HCT116 (cell line): ENCODE results near the gene BCDIN3D. TPM values are rescaled to one million over a fixed set of nuclear protein-coding genes. Genes with fewer than 3 reads are reported as not detected.

Experiments
- ATAC-seq: fragments of 200-7000 bp; cut with Tn5 transposase; 2 replicates; pipeline ENCODE4 v1.9.1; 2020; ENCODE audit warnings: mild to moderate bottlenecking, moderate library complexity
- BruUV-seq: library from RNA; stranded (reverse); fragments of 400-500 nt; replicated peaks from 2 replicates; lab custom pipeline; 2021; lab: Mats Ljungman, UMichigan
- CTCF ChIA-PET: fragments of 300-600 bp; sonication (Branson Sonifier 250); formaldehyde crosslinking; loops from one replicate; lab custom pipeline; 2021; ENCODE audit warnings: antibody characterized with exemption; lab: Charles Lee
- POLR2A ChIA-PET: fragments of 300-600, 350-600 bp; sonication (Branson Sonifier 250); formaldehyde crosslinking; loops from one replicate; lab custom pipeline; 2021; ENCODE audit warnings: antibody characterized with exemption; lab: Charles Lee
- RAD21 ChIA-PET, 2 experiments: fragments of 300-600 bp; sonication (Branson Sonifier 250); formaldehyde crosslinking; loops; one replicate each; lab custom pipeline; 2023; ENCODE audit warnings: low total read pairs in 2 of 2; ENCODE audit not compliant: uncharacterized antibody in 2 of 2, unreplicated experiment in 2 of 2, low non-redundant PET in 1 of 2; lab: Charles Lee
- DNase-seq: peaks from one replicate; pipeline ENCODE4 v3.0.0-alpha.2; 2010; ENCODE audit warnings: low read depth, low spot score
- H2AFZ ChIP-seq: fragments of 200-600 bp; shearing (Covaris generic), sonication (generic); 2 replicates; pipeline ENCODE4 v1.6.1; 2017; ENCODE audit warnings: low read depth, mixed run types, mixed read lengths, antibody characterized with exemption, low read length; ENCODE audit not compliant: poor library complexity, severe bottlenecking
- H3K27ac ChIP-seq: 2 replicates; pipeline ENCODE4 v1.5.1; 2012; ENCODE audit warnings: low read depth, low read length
- H3K27me3 ChIP-seq: fragments of 200-600 bp; sonication (generic); 2 replicates; pipeline ENCODE4 v1.6.1; 2016; ENCODE audit warnings: mixed run types, low read length, mixed read lengths; ENCODE audit not compliant: insufficient read depth
- H3K36me3 ChIP-seq, 2 experiments: fragments of 200-500 bp in 1 of 2; fragments of 200-600 bp in 1 of 2; sonication (Bioruptor generic) in 1 of 2; sonication (generic) in 1 of 2; 2 replicates each; pipeline versions ENCODE4 v1.5.1 to v1.6.1; 2014 to 2016; ENCODE audit warnings: low read length in 2 of 2, inconsistent platforms in 1 of 2, mixed read lengths in 1 of 2, mixed run types in 1 of 2; ENCODE audit not compliant: insufficient read depth in 2 of 2, control insufficient read depth in 1 of 2
- H3K4me1 ChIP-seq, 2 experiments: fragments of 200-600 bp in 1 of 2; sonication (generic) in 1 of 2; 2 replicates each; pipeline versions ENCODE4 v1.5.1 to v1.6.1; 2012 to 2017; ENCODE audit warnings: low read length in 2 of 2, inconsistent platforms in 1 of 2, mild to moderate bottlenecking in 1 of 2, mixed read lengths in 1 of 2, mixed run types in 1 of 2, moderate library complexity in 1 of 2; ENCODE audit not compliant: insufficient read depth in 2 of 2, control insufficient read depth in 1 of 2
- H3K4me2 ChIP-seq: fragments of 200-600 bp; sonication (generic); 2 replicates; pipeline ENCODE4 v1.6.1; 2017; ENCODE audit warnings: mixed run types, low read length, mixed read lengths
- H3K4me3 ChIP-seq, 2 experiments: fragments of 200-600 bp in 1 of 2; sonication (generic) in 1 of 2; replicated peaks in 1 of 2; 2 replicates each; pipeline ENCODE4 v1.5.1; 2011 to 2016; ENCODE audit warnings: low read length in 2 of 2, control low read depth in 1 of 2, low read depth in 1 of 2, mild to moderate bottlenecking in 1 of 2, mixed read lengths in 1 of 2, mixed run types in 1 of 2
- H3K79me2 ChIP-seq: fragments of 200-600 bp; sonication (generic); 2 replicates; pipeline ENCODE4 v1.6.1; 2017; ENCODE audit warnings: mild to moderate bottlenecking, mixed run types, low read length, moderate library complexity, mixed read lengths; ENCODE audit not compliant: insufficient read depth
- H3K9ac ChIP-seq: fragments of 200-600 bp; sonication (generic); 2 replicates; pipeline ENCODE4 v1.6.1; 2016; ENCODE audit warnings: low read length, mixed read lengths
- H3K9me2 ChIP-seq: fragments of 200-600 bp; sonication (generic), shearing (Covaris generic); 2 replicates; pipeline ENCODE4 v1.6.1; 2017; ENCODE audit warnings: mixed run types, mild to moderate bottlenecking, moderate library complexity; ENCODE audit not compliant: insufficient read depth
- H3K9me3 ChIP-seq, 2 experiments: fragments of 200-500 bp in 1 of 2; fragments of 200-600 bp in 1 of 2; sonication (Bioruptor generic) in 1 of 2; sonication (generic) in 1 of 2; 2 replicates each; pipeline ENCODE4 v1.6.1; 2014 to 2017; ENCODE audit warnings: low read length in 2 of 2, mixed read lengths in 2 of 2, inconsistent platforms in 1 of 2, low read depth in 1 of 2, mild to moderate bottlenecking in 1 of 2, mixed run types in 1 of 2, moderate library complexity in 1 of 2; ENCODE audit not compliant: control insufficient read depth in 1 of 2, insufficient read depth in 1 of 2
- H4K20me1 ChIP-seq: fragments of 200-600 bp; sonication (generic), shearing (Covaris generic); 2 replicates; pipeline ENCODE4 v1.6.1; 2017; ENCODE audit warnings: mixed run types, mild to moderate bottlenecking, moderate library complexity; ENCODE audit not compliant: insufficient read depth
- CBX3 ChIP-seq: IDR thresholded peaks from 2 replicates; pipeline ENCODE4 v1.6.1; 2012; ENCODE audit warnings: low read depth
- CEBPB ChIP-seq: IDR thresholded peaks from 2 replicates; pipeline ENCODE4 v1.6.1; 2012; ENCODE audit warnings: low read depth
- EGR1 ChIP-seq: IDR thresholded peaks from 2 replicates; pipeline ENCODE4 v1.6.1; 2012; ENCODE audit warnings: low read depth
- ELF1 ChIP-seq: IDR thresholded peaks from 2 replicates; pipeline ENCODE4 v1.6.1; 2012; ENCODE audit warnings: low read depth, borderline replicate concordance
- EZH2 ChIP-seq: fragments of 200-600 bp; sonication (generic); IDR thresholded peaks from 2 replicates; pipeline ENCODE4 v1.6.1; 2017; ENCODE audit warnings: antibody characterized with exemption, mixed run types
- EZH2phosphoT487 ChIP-seq: fragments of 200-600 bp; IDR thresholded peaks from 2 replicates; pipeline ENCODE4 v1.6.1; 2018; ENCODE audit warnings: antibody characterized with exemption, borderline replicate concordance
- FOSL1 ChIP-seq: IDR thresholded peaks from 2 replicates; pipeline ENCODE4 v1.6.1; 2012; ENCODE audit warnings: low read depth
- JUND ChIP-seq: IDR thresholded peaks from 2 replicates; pipeline ENCODE4 v1.6.1; 2012
- POLR2A ChIP-seq: IDR thresholded peaks from 2 replicates; pipeline ENCODE4 v1.7.0; 2011; ENCODE audit warnings: borderline replicate concordance; ENCODE audit not compliant: insufficient read depth, insufficient read length; ENCODE audit errors: extremely low read depth
- RAD21 ChIP-seq: IDR thresholded peaks from 2 replicates; pipeline ENCODE4 v1.6.1; 2012; ENCODE audit warnings: low read depth, mild to moderate bottlenecking
- SIN3A ChIP-seq: IDR thresholded peaks from 2 replicates; pipeline ENCODE4 v1.6.1; 2012; ENCODE audit warnings: low read depth
- SRF ChIP-seq: IDR thresholded peaks from 2 replicates; pipeline ENCODE4 v1.6.1; 2012; ENCODE audit warnings: low read depth
- TCF7L2 ChIP-seq: IDR thresholded peaks from 2 replicates; pipeline ENCODE4 v1.7.0; 2011; ENCODE audit warnings: borderline replicate concordance, inconsistent platforms; ENCODE audit not compliant: insufficient read depth, insufficient read length; ENCODE audit errors: extremely low read depth
- ZFX ChIP-seq: fragments of 450-650 bp; IDR thresholded peaks from 2 replicates; pipeline ENCODE4 v1.6.1; 2017
- ZNF274 ChIP-seq: fragments of 200-500 bp; sonication (Bioruptor generic); IDR thresholded peaks from 2 replicates; pipeline ENCODE4 v1.6.1; 2014; ENCODE audit warnings: mild to moderate bottlenecking, low read depth, low read length, inconsistent platforms
- intact Hi-C: fragments of 100-400 bp; cut with micrococcal nuclease; formaldehyde crosslinking; loops from 2 replicates; pipeline ENCODE4 v1.10.0; 2022
- total RNA-seq: library from RNA; stranded (reverse); gene quantifications from one replicate; pipeline ENCODE4 v1.2.1, GENCODE V29; 2021; ENCODE audit not compliant: unreplicated experiment
- TF ChIP-seq, protein P1 (sequence below): IDR thresholded peaks from 2 replicates; pipeline ENCODE4 v1.6.1; 2012
- TF ChIP-seq, protein P2 (sequence below): IDR thresholded peaks from 2 replicates; pipeline ENCODE4 v1.6.1; 2011; ENCODE audit warnings: mild to moderate bottlenecking, low read length, moderate library complexity; ENCODE audit not compliant: insufficient replicate concordance; ENCODE audit errors: extremely low read depth
- TF ChIP-seq, protein P3 (sequence below), 3 experiments: fragments of 200-600 bp in 1 of 3; sonication (generic) in 1 of 3; IDR thresholded peaks in 2 of 3; conservative IDR thresholded peaks in 1 of 3; 2 replicates each; pipeline ENCODE4 v1.5.1; 2012 to 2017; ENCODE audit warnings: low read depth in 2 of 3, low read length in 2 of 3, antibody characterized with exemption in 1 of 3, borderline replicate concordance in 1 of 3, control low read depth in 1 of 3, mild to moderate bottlenecking in 1 of 3, mixed read lengths in 1 of 3, mixed run types in 1 of 3, moderate library complexity in 1 of 3; ENCODE audit not compliant: insufficient read depth in 1 of 3
- TF ChIP-seq, protein P4 (sequence below): IDR thresholded peaks from 2 replicates; pipeline ENCODE4 v1.6.1; 2012

The BCDIN3D gene
- total RNA-seq, 1 experiment from 2014 or later, result 5.7 TPM

DNA sequence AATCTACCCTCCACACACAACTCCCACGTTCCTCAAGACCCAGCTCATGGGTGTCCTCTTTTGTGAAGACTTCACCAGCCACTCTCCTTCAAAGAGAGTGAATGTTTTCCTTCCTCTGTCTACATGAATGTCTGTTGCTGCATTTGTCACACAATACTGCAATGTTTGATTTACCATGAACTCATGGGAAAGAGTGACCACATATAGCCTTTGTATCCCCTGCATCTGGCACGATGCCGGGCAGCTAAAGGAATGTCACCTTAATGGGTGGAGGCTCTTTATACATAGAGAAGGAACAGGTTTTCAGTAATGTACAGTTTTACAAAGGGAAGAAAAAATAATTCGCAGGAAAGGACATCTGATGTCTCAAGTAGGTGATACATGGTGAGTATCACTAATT lies 12.1 kb upstream of the BCDIN3D start:
- TF ChIP-seq EZH2phosphoT487 (no peak), EGR1 (no peak), EZH2 (no peak), SRF (no peak), SIN3A (no peak), CBX3 (no peak), RAD21 (no peak), POLR2A (no peak), JUND (no peak), FOSL1 (no peak), TCF7L2 (no peak), ZFX (no peak), ELF1 (no peak), CEBPB (no peak), ZNF274 (no peak)
- TF ChIP-seq, protein P1, sequence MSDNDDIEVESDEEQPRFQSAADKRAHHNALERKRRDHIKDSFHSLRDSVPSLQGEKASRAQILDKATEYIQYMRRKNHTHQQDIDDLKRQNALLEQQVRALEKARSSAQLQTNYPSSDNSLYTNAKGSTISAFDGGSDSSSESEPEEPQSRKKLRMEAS, result no peak
- TF ChIP-seq, protein P2, sequence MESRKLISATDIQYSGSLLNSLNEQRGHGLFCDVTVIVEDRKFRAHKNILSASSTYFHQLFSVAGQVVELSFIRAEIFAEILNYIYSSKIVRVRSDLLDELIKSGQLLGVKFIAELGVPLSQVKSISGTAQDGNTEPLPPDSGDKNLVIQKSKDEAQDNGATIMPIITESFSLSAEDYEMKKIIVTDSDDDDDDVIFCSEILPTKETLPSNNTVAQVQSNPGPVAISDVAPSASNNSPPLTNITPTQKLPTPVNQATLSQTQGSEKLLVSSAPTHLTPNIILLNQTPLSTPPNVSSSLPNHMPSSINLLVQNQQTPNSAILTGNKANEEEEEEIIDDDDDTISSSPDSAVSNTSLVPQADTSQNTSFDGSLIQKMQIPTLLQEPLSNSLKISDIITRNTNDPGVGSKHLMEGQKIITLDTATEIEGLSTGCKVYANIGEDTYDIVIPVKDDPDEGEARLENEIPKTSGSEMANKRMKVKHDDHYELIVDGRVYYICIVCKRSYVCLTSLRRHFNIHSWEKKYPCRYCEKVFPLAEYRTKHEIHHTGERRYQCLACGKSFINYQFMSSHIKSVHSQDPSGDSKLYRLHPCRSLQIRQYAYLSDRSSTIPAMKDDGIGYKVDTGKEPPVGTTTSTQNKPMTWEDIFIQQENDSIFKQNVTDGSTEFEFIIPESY, result no peak
- TF ChIP-seq, protein P3, sequence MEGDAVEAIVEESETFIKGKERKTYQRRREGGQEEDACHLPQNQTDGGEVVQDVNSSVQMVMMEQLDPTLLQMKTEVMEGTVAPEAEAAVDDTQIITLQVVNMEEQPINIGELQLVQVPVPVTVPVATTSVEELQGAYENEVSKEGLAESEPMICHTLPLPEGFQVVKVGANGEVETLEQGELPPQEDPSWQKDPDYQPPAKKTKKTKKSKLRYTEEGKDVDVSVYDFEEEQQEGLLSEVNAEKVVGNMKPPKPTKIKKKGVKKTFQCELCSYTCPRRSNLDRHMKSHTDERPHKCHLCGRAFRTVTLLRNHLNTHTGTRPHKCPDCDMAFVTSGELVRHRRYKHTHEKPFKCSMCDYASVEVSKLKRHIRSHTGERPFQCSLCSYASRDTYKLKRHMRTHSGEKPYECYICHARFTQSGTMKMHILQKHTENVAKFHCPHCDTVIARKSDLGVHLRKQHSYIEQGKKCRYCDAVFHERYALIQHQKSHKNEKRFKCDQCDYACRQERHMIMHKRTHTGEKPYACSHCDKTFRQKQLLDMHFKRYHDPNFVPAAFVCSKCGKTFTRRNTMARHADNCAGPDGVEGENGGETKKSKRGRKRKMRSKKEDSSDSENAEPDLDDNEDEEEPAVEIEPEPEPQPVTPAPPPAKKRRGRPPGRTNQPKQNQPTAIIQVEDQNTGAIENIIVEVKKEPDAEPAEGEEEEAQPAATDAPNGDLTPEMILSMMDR (IDR thresholded peaks at IDR 0.05 in 2 of 3, conservative IDR thresholded peaks at IDR 0.05 in 1 of 3; ENCODE audit: borderline replicate concordance in 1 of 3, insufficient read depth in 1 of 3, low read depth in 2 of 3, low read length in 2 of 3), result no peak
- TF ChIP-seq, protein P4, sequence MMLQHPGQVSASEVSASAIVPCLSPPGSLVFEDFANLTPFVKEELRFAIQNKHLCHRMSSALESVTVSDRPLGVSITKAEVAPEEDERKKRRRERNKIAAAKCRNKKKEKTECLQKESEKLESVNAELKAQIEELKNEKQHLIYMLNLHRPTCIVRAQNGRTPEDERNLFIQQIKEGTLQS, result no peak
- no TSS peak for BruUV-seq
- no peak overlapping the region for H3K27ac ChIP-seq
- no peak overlapping the region for H3K9ac ChIP-seq
- ATAC-seq (no peak), DNase-seq (no peak)
- H3K36me3 ChIP-seq, result no peaks in the 10 kb centered on the region
- ChIA-PET RAD21 (no interaction called here), CTCF (no interaction called here), POLR2A (no interaction called here)
- no peaks in the 10 kb centered on the region for H3K9me2 ChIP-seq
- H3K4me2 ChIP-seq, result no peak overlapping the region
- intact Hi-C loops, result no loop called here
- H3K4me3 ChIP-seq, result no peak overlapping the region
- no peaks in the 10 kb centered on the region for H3K27me3 ChIP-seq
- H2AFZ ChIP-seq, result no peak overlapping the region
- H4K20me1 ChIP-seq, result no peaks in the 10 kb centered on the region
- H3K9me3 ChIP-seq, result no peaks in the 10 kb centered on the region
- H3K79me2 ChIP-seq, result no peaks in the 10 kb centered on the region
- no peaks in the 10 kb centered on the region for H3K4me1 ChIP-seq
